Lung (tissue), 12 donors: ENCODE results near the gene ATP8A1. TPM values are rescaled to one million over a fixed set of nuclear protein-coding genes. Genes with fewer than 3 reads are reported as not detected.
A peak's percentile ranks its signal among the peaks of the same experiment; 100 is the strongest.

Experiments used
- ATAC-seq: fragments of 200-7000 bp; cut with Tn5 transposase; one replicate; pipeline ENCODE4 v1.9.1; 2020; ENCODE audit warnings: moderate number of reproducible peaks; ENCODE audit not compliant: insufficient read depth, low FRiP score
- DNase-seq, 3 donors: peaks; one replicate each; pipeline ENCODE4 v3.0.0-alpha.2; 2013 to 2017
- H3K27ac ChIP-seq, 2 donors: one replicate each; pipeline ENCODE4 v1.5.1; 2013; ENCODE audit warnings: mild to moderate bottlenecking in 2 of 2, moderate library complexity in 2 of 2, control low read depth in 1 of 2, inconsistent platforms in 1 of 2, low read depth in 1 of 2, low read length in 1 of 2
- H3K27me3 ChIP-seq, 3 donors: one replicate each; pipeline ENCODE4 v1.5.1; 2013; ENCODE audit warnings: low read length in 2 of 3; ENCODE audit not compliant: control insufficient read depth in 3 of 3, insufficient read depth in 3 of 3
- H3K36me3 ChIP-seq, 4 donors: one replicate each; pipeline ENCODE4 v1.5.1; 2013; ENCODE audit warnings: low read length in 4 of 4, mild to moderate bottlenecking in 1 of 4, moderate library complexity in 1 of 4; ENCODE audit not compliant: control insufficient read depth in 4 of 4, insufficient read depth in 4 of 4
- H3K4me1 ChIP-seq, 5 donors: one replicate each; pipeline ENCODE4 v1.5.1; 2013; ENCODE audit warnings: low read length in 5 of 5, mild to moderate bottlenecking in 2 of 5, moderate library complexity in 1 of 5; ENCODE audit not compliant: control insufficient read depth in 5 of 5, insufficient read depth in 5 of 5
- H3K4me3 ChIP-seq: one replicate; pipeline ENCODE4 v1.5.1; 2013; ENCODE audit warnings: mild to moderate bottlenecking, control low read depth, moderate library complexity
- H3K9ac ChIP-seq, 2 donors: one replicate each; pipeline ENCODE4 v1.5.1; 2013; ENCODE audit warnings: low read length in 2 of 2, control low read depth in 1 of 2; ENCODE audit not compliant: insufficient read depth in 1 of 2
- H3K9me3 ChIP-seq, 4 donors: one replicate each; pipeline ENCODE4 v1.5.1; 2013; ENCODE audit warnings: low read length in 3 of 4, mild to moderate bottlenecking in 1 of 4, moderate library complexity in 1 of 4; ENCODE audit not compliant: control insufficient read depth in 4 of 4, insufficient read depth in 3 of 4
- CTCF ChIP-seq: IDR thresholded peaks from 2 replicates; pipeline ENCODE4 v1.5.1; 2012; ENCODE audit warnings: mild to moderate bottlenecking; ENCODE audit errors: control extremely low read depth, extremely low read depth
- WGBS, 2 donors: extraction: QIAGEN DNeasy Blood & Tissue Kit; methylation state at CpG; one replicate each; pipeline ENCODE4 v1.1.7; 2013; 5-methylcytosine and 5-hydroxymethylcytosine counted together
- polyA plus RNA-seq, 2 donors: library from polyadenylated mRNA; stranded (reverse); fragments of 200-250 nt; gene quantifications; one replicate each; pipeline ENCODE4 v1.2.1, GENCODE V29; 2013
- total RNA-seq, 2 donors: library from RNA; depleted of rRNA in 1 of 2; stranded (reverse); fragments of >200 nt in 1 of 2; gene quantifications; one replicate each; pipeline ENCODE4 v1.2.1, GENCODE V29; 2014 to 2021
- donor health status: control.
- donor health status: control.
- donor health status: Bipolar disorder and iron deficiency.
- donor health status: healthy.
- donor health status: DM: yes; HTN: yes; CAD: no.

ATP8A1 gene
- total and polyA plus RNA-seq, 4 donors: 13.8 to 297 (median 48.9) TPM

DNA sequence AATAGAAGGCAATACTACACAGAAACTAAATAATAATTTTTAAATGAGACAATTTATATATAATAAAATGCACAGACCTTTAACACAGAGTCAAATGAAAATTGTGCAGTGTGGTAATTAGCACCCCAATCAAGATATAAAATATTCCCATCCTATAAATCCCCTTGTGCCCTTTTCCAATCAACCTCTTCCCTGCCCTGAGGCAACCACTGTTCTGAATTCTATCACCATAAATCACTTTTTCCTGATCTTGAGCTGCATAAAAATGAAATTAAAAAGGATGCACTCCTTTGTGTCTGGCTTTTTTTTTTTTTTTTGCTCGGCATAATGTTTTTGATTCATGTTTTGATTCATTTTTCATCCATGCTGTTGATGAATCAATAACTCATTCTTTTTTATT, 107.0 kb downstream of the ATP8A1 start:
- Histone ChIP-seq H3K9me3 (no peaks in the 10 kb centered on the region), H3K27me3 (no peaks in the 10 kb centered on the region), H3K9ac (no peak overlapping the region), H3K4me3 (no peak overlapping the region), H3K36me3 (peaks cover 0 to 6% (median 0%) of the 10 kb centered on the region in 4 donors), H3K4me1 (peaks cover 0 to 4% (median 0%) of the 10 kb centered on the region in 5 donors), H3K27ac (no peak overlapping the region)
- DNase-seq: no peak
- ATAC-seq: no peak
- WGBS, 2 donors: 85 to 97% methylated on average over 1 of the region's 1 CpG
- no peak for TF ChIP-seq CTCF

DNA sequence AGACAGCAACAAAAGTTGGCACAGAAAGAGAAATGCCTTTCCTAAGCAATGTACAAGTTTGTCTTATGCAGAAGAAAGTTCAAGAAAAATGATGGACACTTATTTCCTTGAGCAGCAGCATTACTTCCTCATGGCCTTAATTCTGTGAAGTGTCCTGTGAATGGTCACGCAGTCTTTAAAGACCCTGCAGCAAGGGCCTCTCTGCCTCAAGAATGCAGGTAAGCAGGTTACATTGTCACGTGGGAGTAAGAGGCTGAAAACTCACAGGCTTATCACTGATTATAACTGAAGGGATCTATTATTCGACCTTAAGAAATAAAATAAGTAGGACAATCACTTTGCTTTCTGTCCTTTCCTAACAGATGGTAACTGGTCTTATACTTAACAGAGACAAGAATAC, 109.1 kb downstream of the ATP8A1 start:
- H3K27ac ChIP-seq: no peak overlapping the region
- no peaks in the 10 kb centered on the region for H3K9me3 ChIP-seq
- no peaks in the 10 kb centered on the region for H3K27me3 ChIP-seq
- ATAC-seq (no peak), DNase-seq (peak in 2 of 3 donors; percentile 36 to 58)
- peaks cover 0 to 3% (median 0%) of the 10 kb centered on the region in 4 donors for H3K36me3 ChIP-seq
- 85 to 92% methylated on average over 3 of the region's 3 CpGs for WGBS, 2 donors
- TF ChIP-seq CTCF: no peak
- peaks cover 0 to 4% (median 0%) of the 10 kb centered on the region in 5 donors for H3K4me1 ChIP-seq
- H3K4me3 ChIP-seq: no peak overlapping the region
- no peak overlapping the region for H3K9ac ChIP-seq

DNA sequence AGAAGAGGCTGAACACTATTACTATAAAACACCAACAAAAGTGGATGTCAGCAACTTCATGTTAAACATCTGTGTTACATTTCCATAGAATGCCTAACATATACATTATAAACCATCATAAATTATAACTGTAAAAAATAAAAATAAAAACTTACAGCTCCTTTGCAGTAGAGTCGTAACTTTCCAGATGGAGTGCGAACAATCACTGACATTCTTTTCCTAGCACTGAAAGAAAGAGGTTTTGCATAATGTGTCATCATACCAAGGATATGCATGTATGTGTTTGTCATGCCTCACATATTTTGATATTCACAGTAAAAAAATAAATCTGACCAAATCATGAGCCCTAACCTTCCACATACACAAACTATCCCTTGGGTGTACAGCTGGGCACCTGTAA, 113.1 kb downstream of the ATP8A1 start:
- 94 to 98% methylated on average over 2 of the region's 2 CpGs for WGBS, 2 donors
- no peak for TF ChIP-seq CTCF
- ATAC-seq (no peak), DNase-seq (no peak)
- Histone ChIP-seq H3K36me3 (peaks cover 0 to 3% (median 0%) of the 10 kb centered on the region in 4 donors), H3K4me3 (no peak overlapping the region), H3K9me3 (no peaks in the 10 kb centered on the region), H3K27ac (no peak overlapping the region), H3K9ac (no peak overlapping the region), H3K4me1 (peaks cover 0 to 4% (median 0%) of the 10 kb centered on the region in 5 donors), H3K27me3 (no peaks in the 10 kb centered on the region)

DNA sequence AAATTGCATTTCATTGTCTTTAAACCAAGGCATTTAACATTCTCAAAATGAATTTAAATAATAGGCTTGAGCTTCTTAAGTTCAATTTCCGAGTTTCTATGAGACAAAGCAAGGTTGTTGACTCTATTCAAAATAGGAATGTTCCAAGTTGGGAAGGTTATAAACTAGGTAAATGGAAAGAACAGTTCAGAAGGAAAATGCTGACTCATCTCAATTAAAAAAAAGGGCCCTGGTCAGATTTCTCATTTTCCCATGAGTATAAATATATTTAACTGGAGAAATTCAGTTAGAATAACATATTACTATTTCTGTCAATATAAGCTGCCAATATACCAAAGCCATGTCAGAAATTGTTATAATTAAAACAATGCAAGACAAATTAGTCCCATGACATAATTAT, 113.8 kb downstream of the ATP8A1 start:
- Histone ChIP-seq H3K4me3 (no peak overlapping the region), H3K9me3 (no peaks in the 10 kb centered on the region), H3K27ac (no peak overlapping the region), H3K36me3 (peaks cover 0 to 3% (median 0%) of the 10 kb centered on the region in 4 donors), H3K4me1 (peaks cover 0 to 4% (median 0%) of the 10 kb centered on the region in 5 donors), H3K27me3 (no peaks in the 10 kb centered on the region), H3K9ac (no peak overlapping the region)
- TF ChIP-seq CTCF: no peak
- DNase-seq (no peak), ATAC-seq (no peak)
- WGBS, 2 donors: 90 to 94% methylated on average over 1 of the region's 1 CpG
